H1 (cell line): ENCODE results near the gene GABARAPL2.

Experiments used
- BACH1 ChIP-seq: IDR thresholded peaks from 2 replicates; pipeline ENCODE4 v1.6.1; 2012; ENCODE audit warnings: low read length, improper control_type of control experiment
- CHD2 ChIP-seq: IDR thresholded peaks from 2 replicates; pipeline ENCODE4 v1.6.1; 2012; ENCODE audit warnings: low read length, improper control_type of control experiment
- EGR1 ChIP-seq: IDR thresholded peaks from 2 replicates; pipeline ENCODE4 v1.6.1; 2011; ENCODE audit warnings: low read depth, low read length, borderline replicate concordance
- HDAC6 ChIP-seq: IDR thresholded peaks from one replicate; pipeline ENCODE4 v1.7.1; 2012; ENCODE audit warnings: low read depth, mild to moderate bottlenecking, inconsistent platforms, low read length, moderate library complexity
- POLR2A ChIP-seq, 2 experiments: IDR thresholded peaks; 1 replicate in 1 of 2; 2 replicates in 1 of 2; pipeline ENCODE4 v1.6.1; 2011; ENCODE audit warnings: low read depth in 2 of 2, low read length in 2 of 2, mild to moderate bottlenecking in 2 of 2; ENCODE audit errors: control extremely low read depth in 1 of 2
- SIN3A ChIP-seq, 2 experiments: IDR thresholded peaks in 1 of 2; conservative IDR thresholded peaks in 1 of 2; 2 replicates each; pipeline ENCODE4 v1.6.1; 2011 to 2012; ENCODE audit warnings: low read length in 2 of 2, improper control_type of control experiment in 1 of 2, low read depth in 1 of 2, mild to moderate bottlenecking in 1 of 2
- TAF1 ChIP-seq: IDR thresholded peaks from 2 replicates; pipeline ENCODE4 v1.6.1; 2011; ENCODE audit warnings: mild to moderate bottlenecking, low read depth, low read length
- TBP ChIP-seq: IDR thresholded peaks from 2 replicates; pipeline ENCODE4 v1.6.1; 2011; ENCODE audit warnings: low read depth, low read length, improper control_type of control experiment
- ZNF274 ChIP-seq: IDR thresholded peaks from 2 replicates; pipeline ENCODE4 v1.7.0; 2012; ENCODE audit warnings: low read length, borderline replicate concordance; ENCODE audit errors: extremely low read depth
- TF ChIP-seq, protein P1 (sequence below), 3 experiments: IDR thresholded peaks; 1 replicate in 2 of 3; 2 replicates in 1 of 3; pipeline versions ENCODE4 v1.5.1 to v1.6.1; 2011; ENCODE audit warnings: low read length in 3 of 3, mild to moderate bottlenecking in 3 of 3, inconsistent platforms in 2 of 3, low read depth in 1 of 3, moderate library complexity in 1 of 3; ENCODE audit not compliant: insufficient read depth in 1 of 3; ENCODE audit errors: control extremely low read depth in 1 of 3
- TF ChIP-seq, protein P2 (sequence below): IDR thresholded peaks from 2 replicates; pipeline ENCODE4 v1.6.1; 2012; ENCODE audit warnings: inconsistent platforms

DNA sequence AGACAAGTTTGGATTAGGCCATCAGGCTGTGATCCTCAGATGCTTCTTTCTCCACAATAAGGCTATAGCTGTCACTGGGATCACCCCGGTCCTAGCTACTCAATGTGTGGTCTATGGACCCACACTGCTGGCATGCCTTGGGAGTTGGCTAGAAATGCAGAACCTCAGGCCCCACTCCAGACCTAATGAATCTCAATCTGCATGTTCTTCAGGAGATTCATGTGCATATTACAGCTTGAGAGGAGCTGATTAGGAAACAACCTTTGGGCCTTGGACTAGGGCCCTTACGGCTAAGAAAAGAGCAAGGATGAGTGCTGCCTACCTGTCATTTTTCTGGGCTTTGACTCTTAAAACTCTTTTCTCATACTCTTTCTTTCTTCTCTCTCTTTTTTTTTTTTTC is 49.4 kb downstream of the GABARAPL2 start:
- TF ChIP-seq HDAC6 (no peak), BACH1 (no peak), CHD2 (no peak), POLR2A (IDR thresholded peaks at IDR 0.05; ENCODE audit: control extremely low read depth in 1 of 2, low read depth in 2 of 2, low read length in 2 of 2) (no peak), ZNF274 (no peak), EGR1 (no peak), TAF1 (no peak), SIN3A (conservative IDR thresholded peaks at IDR 0.05 in 1 of 2, IDR thresholded peaks at IDR 0.05 in 1 of 2; ENCODE audit: low read depth in 1 of 2, low read length in 2 of 2) (no peak), TBP (no peak)
- TF ChIP-seq, protein P1, sequence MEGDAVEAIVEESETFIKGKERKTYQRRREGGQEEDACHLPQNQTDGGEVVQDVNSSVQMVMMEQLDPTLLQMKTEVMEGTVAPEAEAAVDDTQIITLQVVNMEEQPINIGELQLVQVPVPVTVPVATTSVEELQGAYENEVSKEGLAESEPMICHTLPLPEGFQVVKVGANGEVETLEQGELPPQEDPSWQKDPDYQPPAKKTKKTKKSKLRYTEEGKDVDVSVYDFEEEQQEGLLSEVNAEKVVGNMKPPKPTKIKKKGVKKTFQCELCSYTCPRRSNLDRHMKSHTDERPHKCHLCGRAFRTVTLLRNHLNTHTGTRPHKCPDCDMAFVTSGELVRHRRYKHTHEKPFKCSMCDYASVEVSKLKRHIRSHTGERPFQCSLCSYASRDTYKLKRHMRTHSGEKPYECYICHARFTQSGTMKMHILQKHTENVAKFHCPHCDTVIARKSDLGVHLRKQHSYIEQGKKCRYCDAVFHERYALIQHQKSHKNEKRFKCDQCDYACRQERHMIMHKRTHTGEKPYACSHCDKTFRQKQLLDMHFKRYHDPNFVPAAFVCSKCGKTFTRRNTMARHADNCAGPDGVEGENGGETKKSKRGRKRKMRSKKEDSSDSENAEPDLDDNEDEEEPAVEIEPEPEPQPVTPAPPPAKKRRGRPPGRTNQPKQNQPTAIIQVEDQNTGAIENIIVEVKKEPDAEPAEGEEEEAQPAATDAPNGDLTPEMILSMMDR (IDR thresholded peaks at IDR 0.05; ENCODE audit: control extremely low read depth in 1 of 3, insufficient read depth in 1 of 3, low read depth in 1 of 3, low read length in 3 of 3) = no peak
- TF ChIP-seq, protein P2, sequence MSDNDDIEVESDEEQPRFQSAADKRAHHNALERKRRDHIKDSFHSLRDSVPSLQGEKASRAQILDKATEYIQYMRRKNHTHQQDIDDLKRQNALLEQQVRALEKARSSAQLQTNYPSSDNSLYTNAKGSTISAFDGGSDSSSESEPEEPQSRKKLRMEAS = no peak
